GM18867 (cell line): ENCODE results near the gene STK16.

Experiments used
- ATAC-seq: cut with Tn5 transposase; IDR thresholded peaks from one replicate; pipeline ENCODE4 v1.9.1; 2021; ENCODE audit warnings: mild to moderate bottlenecking, moderate library complexity; ENCODE audit not compliant: unreplicated experiment

The STK16 gene

GRCh38 chr2:219213486-219214071 is 31.7 kb upstream of the STK16 start:
- no peak for ATAC-seq

GRCh38 chr2:219214141-219214540 is 31.1 kb upstream of the STK16 start:
- no peak for ATAC-seq

DNA sequence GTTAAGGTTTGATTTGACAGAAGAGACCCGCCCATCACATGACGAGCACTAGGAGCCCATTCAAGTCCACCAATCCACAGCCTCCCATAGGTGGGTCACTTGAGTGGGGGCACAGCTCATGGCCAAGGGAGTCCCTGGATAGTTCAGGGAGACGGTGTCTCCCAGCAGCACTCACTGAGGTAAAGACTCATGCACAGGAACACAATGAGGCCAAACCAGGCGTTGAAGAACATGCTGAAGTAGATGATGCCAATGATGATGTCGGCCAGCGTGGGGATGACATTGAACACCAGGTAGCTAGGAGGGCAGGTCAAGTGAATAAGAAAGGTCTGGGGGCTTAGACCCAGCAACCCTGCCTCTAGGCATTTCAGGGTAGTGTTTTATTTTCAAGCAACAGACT is 30.5 kb upstream of the STK16 start:
- ATAC-seq = no peak

DNA sequence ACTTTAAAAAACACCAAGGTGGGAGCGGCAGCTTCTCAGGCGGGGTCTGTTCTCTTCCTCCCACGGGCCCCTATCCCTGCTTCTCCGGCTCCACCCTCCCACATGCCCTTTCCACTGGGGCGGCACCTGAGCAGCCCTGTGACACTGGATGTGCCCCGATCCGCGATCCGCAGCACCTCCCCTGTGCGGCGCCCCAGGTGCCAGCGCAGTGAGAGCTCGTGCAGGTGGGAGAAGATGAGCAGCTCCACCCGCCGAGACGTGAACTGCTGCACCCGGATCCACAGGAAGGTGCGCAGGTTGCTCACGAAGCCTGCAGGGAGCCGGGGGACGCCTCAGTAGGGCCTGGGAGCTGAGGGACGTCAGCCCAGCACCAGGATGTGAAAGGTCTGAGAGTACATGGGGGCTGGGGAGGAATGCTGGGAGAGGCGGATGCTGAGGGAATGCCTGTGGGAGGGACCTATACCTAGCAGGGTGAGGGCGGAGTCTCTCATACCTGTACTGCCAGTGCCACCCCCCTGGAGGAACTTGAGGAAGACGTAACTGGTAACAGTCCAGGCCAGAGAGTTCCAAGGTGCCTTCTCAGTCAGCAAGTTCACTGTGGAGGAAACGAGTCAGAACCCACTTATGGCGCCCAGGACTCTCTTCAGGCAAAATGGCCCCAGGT is 29.3 kb upstream of the STK16 start:
- no peak for ATAC-seq

- no peak for ATAC-seq
Measured at GRCh38 chr2:219216535-219216915, 28.8 kb upstream of the STK16 start.

DNA sequence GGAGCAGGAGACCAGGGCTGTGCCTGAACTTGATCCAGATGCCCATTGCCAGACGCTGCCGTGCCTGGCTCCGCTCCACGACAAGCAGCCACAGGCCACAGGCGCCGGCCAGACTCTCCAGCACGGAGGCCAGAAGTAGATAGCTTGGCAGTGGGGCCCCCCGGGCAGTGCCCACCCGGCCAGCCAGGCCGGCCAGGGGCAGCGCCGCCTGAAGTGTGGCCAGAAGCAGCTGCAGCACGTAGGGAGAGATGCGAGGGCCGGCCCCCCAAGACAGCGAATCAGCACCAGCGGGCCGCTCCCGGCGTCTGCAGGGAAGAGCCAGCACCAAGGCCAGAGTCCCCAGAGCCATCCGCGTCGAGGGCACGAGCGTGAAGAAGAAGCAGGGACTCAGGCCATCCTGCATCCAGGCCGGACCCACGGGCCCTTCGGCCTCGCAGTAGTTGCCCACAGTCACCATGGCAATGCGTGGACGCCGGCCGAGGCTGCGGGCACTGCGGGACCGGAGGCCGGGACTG is 27.0 kb upstream of the STK16 start:
- ATAC-seq = peak; percentile 27

DNA sequence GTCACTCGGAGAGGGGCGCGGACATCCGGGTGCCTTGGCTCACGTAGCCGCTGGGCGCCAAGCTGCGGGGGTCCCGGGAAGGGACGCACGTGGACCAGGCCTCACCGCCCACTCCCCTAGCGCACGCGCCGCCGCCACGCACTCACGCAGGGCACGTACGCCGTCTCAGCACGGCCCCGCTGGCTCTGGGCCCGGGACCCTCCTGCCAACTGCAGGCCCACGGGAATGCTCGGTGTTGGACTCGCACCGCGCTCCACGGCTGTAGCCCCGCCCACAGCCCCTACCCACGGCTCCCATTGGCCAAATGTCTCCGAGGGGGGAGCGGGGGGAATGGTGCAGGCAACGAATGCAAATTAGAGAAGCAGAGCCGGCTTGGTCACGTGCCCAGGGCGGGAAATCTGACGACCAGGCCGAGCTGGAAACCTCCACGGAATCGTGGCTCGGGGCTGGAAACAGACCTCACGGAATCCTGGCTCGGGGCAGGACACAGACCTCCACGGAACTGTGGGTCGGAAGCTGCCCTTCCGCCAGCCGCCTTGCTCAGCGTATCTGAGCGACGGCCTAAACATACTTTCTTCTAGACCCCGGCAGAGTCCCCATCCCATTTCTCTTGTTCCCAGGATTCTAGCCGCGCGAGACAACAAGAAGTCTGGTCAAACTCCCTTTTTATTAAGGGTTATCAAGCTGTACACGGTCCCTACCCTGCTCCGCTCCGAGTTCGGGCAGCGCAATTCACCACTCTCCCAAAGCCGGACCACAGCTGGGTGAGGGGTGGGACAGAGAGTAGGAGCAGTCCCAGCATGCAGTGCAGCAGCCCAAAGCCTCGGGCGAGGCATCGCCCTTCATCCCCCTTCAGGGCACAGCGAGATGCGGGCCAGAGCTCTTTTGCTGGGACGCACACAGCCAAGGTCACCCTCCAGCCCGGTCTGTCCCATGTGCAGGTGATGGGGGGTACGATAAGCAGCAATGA is 26.3 kb upstream of the STK16 start, which contains the start of gene ABCB6:
Gene ABCB6, minus strand, starts transcription at position 227 of the 970 bp plus-strand sequence. CDS start 285 bp downstream, outside the sequence.
- ATAC-seq = peak; percentile 77

DNA sequence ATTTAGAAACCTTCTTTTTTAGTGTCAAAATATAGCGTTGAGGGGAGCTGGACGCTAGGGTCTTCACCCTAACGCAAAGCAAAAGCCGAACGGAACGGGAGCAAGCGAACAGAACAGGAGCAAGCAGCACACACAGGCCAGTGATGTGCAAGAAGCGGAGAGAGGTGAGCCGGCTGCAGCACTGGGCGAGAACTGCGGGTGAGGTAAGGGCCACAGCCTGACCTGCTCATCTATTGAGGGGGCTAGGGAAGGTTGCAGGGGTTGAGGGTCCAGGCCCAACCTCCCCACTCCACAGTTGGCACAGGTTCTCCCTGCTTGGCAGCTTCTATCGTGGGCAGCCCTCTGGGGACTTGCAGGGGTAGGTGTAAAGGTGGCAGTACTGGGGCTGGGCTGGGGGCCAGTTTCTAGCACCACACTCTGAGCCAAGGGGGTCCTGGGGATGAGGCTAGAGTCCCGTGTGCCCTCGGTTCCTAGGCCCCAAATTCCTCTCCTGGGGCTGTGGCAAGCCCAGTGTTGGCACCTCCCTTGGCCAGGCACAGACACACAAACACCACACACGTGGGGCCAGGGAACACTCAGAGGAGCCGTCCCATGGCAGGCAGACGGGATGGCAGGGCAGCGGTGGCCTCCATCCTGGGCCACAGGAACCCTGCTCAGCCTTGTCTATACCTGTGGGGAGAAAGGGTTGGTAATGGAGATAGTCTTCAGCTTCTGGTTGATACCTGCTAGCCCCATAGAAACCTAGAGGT is 25.3 kb upstream of the STK16 start:
- no peak for ATAC-seq

GRCh38 chr2:219220652-219221402 is 24.5 kb upstream of the STK16 start:
- ATAC-seq = no peak

- no peak for ATAC-seq
Measured at GRCh38 chr2:219221957-219222518, 23.2 kb upstream of the STK16 start.

DNA sequence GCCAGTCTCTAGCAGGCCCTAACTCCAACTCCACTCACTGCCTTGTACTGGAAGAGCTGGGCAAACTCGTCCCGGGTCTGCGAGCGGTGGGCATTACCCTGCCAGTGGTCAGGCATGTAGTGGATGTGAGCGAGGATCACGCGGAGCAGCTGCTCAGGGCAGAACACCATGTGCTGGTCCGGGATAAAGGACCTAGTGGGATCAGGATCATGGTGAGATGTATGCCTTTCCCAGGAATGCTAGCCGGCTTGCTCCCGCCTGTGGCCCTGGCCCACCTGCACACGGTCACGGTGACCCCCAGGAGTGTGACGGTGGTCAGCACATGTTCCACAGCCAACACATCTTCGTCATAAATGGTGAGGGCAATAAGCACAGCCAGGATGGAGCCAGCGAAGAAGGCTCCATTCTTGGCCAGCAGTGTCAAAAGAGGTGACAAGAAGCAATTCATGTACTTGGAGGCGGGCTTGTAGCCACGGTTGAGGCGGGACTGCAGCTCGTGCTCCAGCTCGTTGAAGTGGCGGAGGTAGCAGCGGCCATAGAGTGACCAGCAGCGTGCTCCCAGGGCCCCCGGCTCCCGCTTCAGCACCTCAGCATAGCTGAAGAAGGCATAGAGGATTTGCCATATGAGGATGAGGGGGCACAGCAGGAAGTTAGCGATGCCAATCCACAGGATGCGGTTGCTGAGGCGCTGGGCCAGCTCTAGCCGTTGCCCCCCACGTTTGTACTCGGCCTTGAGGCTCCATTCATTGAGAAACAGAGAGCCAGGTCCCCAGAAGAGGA is 21.3 kb upstream of the STK16 start:
- ATAC-seq = no peak

DNA sequence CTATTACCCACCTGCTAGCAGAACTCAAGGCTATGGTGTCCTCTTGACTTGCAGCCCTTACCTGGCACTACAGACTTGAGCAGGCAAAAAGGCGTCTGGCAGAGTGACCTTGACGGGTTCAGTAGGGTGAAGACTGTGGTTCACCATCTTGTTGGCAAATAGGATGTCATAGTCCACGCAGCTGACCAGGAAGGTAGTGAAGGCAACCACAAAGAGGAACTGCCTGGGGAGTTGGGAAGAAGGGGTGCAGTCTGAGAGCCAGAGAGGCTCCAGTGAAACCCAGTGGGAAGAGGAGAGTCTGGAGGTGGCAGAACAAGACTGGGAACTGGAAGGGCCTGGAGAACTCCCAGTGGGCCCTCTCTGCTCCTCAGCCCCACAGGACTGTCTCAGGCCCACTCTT is 19.9 kb upstream of the STK16 start:
- ATAC-seq = no peak

- ATAC-seq = no peak
Measured at GRCh38 chr2:219228041-219228910, 17.0 kb upstream of the STK16 start.

DNA sequence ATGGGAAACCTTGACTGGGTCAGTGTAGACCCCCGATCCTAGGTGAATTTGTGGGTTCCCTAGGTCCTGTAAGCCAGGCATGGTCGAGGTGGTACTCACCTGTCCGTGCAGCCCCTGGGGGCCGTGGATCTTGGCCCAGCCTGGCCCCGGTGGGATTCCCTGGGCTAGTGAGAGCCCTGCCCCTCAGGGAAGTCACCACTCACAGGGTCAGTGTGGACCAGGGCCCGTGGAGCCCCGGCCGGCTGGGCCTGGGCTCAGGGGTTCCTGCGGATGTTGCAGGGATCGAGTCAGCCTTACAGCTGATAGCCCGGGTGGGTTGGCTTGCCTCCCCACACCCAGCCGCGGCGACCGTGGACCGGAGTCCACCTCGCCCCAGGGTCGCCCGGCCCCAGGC is 16.4 kb upstream of the STK16 start:
- ATAC-seq = no peak

GRCh38 chr2:219229305-219230058 is 15.8 kb upstream of the STK16 start, which contains the start of the genes ANKZF1 and ATG9A:
TSS of gene ANKZF1 (plus strand) at chr2:219229806. CDS start at chr2:219230258, 452 bp downstream.
TSS of gene ATG9A (minus strand) at chr2:219229636. CDS start at chr2:219228024, 1,612 bp downstream.
- ATAC-seq = peak; percentile 95

GRCh38 chr2:219230059-219230540 is 15.2 kb upstream of the STK16 start:
- no peak for ATAC-seq

GRCh38 chr2:219234331-219234730 is 10.9 kb upstream of the STK16 start:
- no peak for ATAC-seq
